SK-N-SH treated with all-trans-retinoic acid at 6 μM for 48 hours (cell line): Measurements from ENCODE around the gene RUNX3.

Experiments used
- ARNTL ChIP-seq: fragments of 450-650 bp; formaldehyde crosslinking; IDR thresholded peaks from 2 replicates; pipeline ENCODE4 v1.5.0; 2020; ENCODE audit warnings: low read depth, mild to moderate bottlenecking, moderate library complexity, borderline replicate concordance
- CREB5 ChIP-seq: fragments of 250-450 bp; sonication (Bioruptor Pico); IDR thresholded peaks from 2 replicates; pipeline ENCODE4 v1.5.1; 2020; ENCODE audit warnings: low read depth, mild to moderate bottlenecking, moderate library complexity
- GLIS3 ChIP-seq: fragments of 250-450 bp; sonication (Bioruptor Pico); IDR thresholded peaks from 2 replicates; pipeline ENCODE4 v1.5.0; 2020; ENCODE audit warnings: mild to moderate bottlenecking, moderate library complexity
- SNAI2 ChIP-seq: fragments of 250-450 bp; sonication (Bioruptor Pico); IDR thresholded peaks from 2 replicates; pipeline ENCODE4 v1.5.0; 2020; ENCODE audit warnings: mild to moderate bottlenecking, moderate library complexity
- ZNF8 ChIP-seq: fragments of 450-650 bp; formaldehyde crosslinking; IDR thresholded peaks from 2 replicates; pipeline ENCODE4 v1.5.0; 2020; ENCODE audit warnings: mild to moderate bottlenecking, moderate library complexity
- TF ChIP-seq, protein P1 (sequence below): fragments of 250-450 bp; sonication (Bioruptor Pico); IDR thresholded peaks from 2 replicates; pipeline ENCODE4 v1.8.0; 2020; ENCODE audit warnings: mild to moderate bottlenecking, moderate library complexity, borderline replicate concordance
- TF ChIP-seq, protein P2 (sequence below): fragments of 250-450 bp; sonication (Bioruptor Pico); IDR thresholded peaks from 2 replicates; pipeline ENCODE4 v1.5.1; 2021; ENCODE audit warnings: mild to moderate bottlenecking, moderate library complexity
- TF ChIP-seq, protein P3 (sequence below): fragments of 250-450 bp; sonication (Bioruptor Pico); IDR thresholded peaks from 2 replicates; pipeline ENCODE4 v1.8.0; 2021; ENCODE audit warnings: low read depth, mild to moderate bottlenecking, moderate library complexity, borderline replicate concordance

DNA sequence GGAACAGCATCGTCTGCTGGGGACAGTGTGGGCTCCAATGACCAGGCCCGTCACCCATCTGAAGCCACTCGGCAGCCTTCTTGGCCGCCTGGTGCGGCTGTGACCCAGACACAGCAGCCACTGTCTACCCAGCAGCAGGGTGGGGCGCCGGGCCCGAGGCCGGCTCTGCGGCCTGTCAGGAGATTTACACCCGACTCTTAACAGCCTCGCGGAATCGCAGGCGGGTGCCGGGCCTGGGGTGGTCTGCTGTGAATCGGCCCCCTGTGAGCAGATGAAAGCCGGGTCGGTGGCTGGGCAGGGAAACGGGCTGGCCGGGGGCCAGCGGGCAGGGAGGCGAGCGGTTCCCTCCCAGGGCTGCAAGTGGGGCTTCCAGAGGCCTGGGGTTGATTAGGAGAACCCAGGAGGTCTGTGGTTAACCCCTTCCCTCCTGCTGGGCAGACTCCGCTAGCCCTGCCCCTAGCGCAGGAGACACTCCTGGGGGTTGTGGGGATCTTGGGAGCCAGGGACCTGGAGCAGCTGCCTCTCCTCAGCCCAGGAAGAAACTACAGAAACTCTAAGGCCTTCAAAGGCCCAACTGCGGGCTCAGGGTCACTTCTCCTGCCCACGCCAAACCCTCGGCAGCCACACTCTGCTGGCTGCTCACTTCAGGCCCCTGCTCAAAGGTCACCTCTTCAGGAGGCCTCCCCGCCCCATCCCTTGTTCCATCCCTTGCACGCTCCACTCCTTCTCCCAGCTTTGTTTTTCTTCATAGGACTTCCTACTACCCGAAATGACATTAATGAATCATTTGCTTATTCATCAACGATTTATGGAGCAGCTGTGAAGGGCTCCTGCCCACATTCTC, 15.6 kb downstream of the RUNX3 start:
- TF ChIP-seq SNAI2 (CRISPR knock-in tag) (no peak), ARNTL (CRISPR knock-in tag) (no peak), CREB5 (CRISPR knock-in tag) (no peak), GLIS3 (CRISPR knock-in tag) (no peak), ZNF8 (CRISPR knock-in tag) (no peak)
- TF ChIP-seq, protein P1, sequence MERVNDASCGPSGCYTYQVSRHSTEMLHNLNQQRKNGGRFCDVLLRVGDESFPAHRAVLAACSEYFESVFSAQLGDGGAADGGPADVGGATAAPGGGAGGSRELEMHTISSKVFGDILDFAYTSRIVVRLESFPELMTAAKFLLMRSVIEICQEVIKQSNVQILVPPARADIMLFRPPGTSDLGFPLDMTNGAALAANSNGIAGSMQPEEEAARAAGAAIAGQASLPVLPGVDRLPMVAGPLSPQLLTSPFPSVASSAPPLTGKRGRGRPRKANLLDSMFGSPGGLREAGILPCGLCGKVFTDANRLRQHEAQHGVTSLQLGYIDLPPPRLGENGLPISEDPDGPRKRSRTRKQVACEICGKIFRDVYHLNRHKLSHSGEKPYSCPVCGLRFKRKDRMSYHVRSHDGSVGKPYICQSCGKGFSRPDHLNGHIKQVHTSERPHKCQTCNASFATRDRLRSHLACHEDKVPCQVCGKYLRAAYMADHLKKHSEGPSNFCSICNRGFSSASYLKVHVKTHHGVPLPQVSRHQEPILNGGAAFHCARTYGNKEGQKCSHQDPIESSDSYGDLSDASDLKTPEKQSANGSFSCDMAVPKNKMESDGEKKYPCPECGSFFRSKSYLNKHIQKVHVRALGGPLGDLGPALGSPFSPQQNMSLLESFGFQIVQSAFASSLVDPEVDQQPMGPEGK (CRISPR knock-in tag): no peak
- TF ChIP-seq, protein P2, sequence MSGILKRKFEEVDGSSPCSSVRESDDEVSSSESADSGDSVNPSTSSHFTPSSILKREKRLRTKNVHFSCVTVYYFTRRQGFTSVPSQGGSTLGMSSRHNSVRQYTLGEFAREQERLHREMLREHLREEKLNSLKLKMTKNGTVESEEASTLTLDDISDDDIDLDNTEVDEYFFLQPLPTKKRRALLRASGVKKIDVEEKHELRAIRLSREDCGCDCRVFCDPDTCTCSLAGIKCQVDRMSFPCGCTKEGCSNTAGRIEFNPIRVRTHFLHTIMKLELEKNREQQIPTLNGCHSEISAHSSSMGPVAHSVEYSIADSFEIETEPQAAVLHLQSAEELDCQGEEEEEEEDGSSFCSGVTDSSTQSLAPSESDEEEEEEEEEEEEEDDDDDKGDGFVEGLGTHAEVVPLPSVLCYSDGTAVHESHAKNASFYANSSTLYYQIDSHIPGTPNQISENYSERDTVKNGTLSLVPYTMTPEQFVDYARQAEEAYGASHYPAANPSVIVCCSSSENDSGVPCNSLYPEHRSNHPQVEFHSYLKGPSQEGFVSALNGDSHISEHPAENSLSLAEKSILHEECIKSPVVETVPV (CRISPR knock-in tag): no peak
- TF ChIP-seq, protein P3, sequence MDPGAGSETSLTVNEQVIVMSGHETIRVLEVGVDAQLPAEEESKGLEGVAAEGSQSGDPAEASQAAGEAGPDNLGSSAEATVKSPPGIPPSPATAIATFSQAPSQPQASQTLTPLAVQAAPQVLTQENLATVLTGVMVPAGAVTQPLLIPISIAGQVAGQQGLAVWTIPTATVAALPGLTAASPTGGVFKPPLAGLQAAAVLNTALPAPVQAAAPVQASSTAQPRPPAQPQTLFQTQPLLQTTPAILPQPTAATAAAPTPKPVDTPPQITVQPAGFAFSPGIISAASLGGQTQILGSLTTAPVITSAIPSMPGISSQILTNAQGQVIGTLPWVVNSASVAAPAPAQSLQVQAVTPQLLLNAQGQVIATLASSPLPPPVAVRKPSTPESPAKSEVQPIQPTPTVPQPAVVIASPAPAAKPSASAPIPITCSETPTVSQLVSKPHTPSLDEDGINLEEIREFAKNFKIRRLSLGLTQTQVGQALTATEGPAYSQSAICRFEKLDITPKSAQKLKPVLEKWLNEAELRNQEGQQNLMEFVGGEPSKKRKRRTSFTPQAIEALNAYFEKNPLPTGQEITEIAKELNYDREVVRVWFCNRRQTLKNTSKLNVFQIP (CRISPR knock-in tag): no peak
